ENCODE results near the gene C6orf52.

- TF ChIP-seq CTCF (IDR thresholded peaks at IDR 0.05): no peak
- no peak for TF ChIP-seq POLR2A (IDR thresholded peaks at IDR 0.05)
- TF ChIP-seq POLR2AphosphoS5 (IDR thresholded peaks at IDR 0.05): no peak
Observed at GRCh38 chr6:10644225-10644624, 50.2 kb downstream of the C6orf52 start.

Data from upper lobe of left lung (tissue), 4 donors.